ENCODE measurements around the gene RPL37.

- TF ChIP-seq CTCF (IDR thresholded peaks at IDR 0.05) (no peak), POLR2A (IDR thresholded peaks at IDR 0.05) (no peak)
These were observed 37.6 kb downstream of the RPL37 start for GRCh38 chr5:40797273-40798011.
